ENCODE measurements around the gene RUNX2.
"Not testable (repeated sequence)": the region's sequence is repeated elsewhere in the genome, so short reads cannot be mapped to it uniquely, and the experiment has no call there.

RUNX2 gene

DNA sequence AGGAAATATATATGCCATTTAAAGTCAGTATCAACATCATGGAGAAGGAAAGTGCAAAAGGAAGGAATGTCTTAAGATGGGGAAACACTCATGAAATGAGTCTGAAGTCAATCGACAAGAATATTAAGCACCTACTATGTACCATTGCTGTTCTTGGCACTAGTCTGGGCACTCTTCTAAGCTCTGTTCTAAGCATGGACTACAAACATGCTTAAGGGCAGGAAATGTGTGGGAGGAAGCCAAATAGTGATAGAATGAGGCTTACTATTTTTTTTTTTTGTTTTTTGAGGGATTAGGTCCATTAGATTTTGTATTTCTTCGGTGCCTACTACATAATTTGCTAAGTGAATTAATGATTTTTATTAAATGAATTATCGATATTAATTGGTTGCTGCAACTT is 133.4 kb downstream of the RUNX2 start:
- DNase-seq = no peak

- no peak for DNase-seq
Measured at GRCh38 chr6:45462190-45463134, 134.3 kb downstream of the RUNX2 start.

- no peak for DNase-seq
Measured at GRCh38 chr6:45464685-45465084, 136.6 kb downstream of the RUNX2 start.

DNA sequence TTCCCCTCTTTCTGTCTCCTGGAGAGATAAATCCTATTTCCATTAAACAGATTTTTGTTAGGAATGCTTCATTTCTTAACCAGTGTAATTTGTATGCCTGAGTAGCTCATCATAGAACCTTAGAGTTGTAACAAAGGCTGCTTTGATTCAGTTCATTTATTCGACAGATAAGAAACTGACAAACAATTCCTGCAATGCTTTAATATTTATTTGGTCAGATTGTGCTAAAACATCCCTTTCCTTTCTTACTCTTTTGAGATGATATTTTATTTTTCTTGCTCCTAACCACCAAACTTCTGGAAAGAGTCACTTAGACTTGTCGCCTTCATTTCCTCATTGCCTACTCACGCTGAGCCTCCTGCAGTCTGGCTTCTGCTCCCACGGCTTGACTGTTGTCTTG is 138.6 kb downstream of the RUNX2 start:
- no peak for DNase-seq

- DNase-seq = not testable (repeated sequence)
Measured at GRCh38 chr6:45467417-45467816, 139.3 kb downstream of the RUNX2 start.

DNA sequence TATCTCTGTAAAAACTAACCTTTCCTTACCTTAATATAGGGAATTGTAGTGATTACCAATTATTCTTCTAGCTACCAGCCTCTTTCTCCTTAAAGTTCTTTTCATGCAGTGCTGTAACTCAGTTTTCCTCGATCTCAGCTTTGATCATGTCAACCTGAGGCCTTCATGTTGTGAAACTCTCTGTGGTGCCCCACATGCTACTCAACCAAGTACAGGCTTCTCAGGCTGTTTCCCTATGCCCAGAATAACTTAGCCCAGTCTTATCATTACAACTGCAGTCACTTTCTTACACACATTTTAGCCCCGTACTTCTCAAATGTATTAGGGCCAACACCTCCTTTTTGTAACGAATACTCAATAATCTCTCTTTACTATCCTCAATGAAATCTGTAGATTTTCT is 139.7 kb downstream of the RUNX2 start:
- no peak for DNase-seq

DNA sequence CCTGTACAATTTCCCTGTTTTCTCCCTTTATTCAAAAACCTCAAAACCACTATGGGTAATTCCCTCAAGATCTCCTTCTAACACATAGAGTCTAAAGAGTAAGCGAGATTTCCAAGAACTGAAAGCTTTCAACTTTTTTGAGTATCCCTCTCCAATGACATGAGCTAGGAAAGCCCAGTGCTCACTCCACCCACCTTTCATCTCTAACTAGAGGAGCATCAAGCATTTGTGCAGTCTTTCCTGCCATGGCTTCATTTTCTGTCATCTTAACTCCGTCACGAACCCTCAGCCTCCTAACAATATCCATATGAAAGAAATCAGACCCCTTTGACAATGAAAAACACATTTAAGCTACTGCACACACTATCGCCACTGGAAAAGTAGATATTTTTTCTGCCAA is 141.5 kb downstream of the RUNX2 start:
- DNase-seq = peak; percentile 48

DNA sequence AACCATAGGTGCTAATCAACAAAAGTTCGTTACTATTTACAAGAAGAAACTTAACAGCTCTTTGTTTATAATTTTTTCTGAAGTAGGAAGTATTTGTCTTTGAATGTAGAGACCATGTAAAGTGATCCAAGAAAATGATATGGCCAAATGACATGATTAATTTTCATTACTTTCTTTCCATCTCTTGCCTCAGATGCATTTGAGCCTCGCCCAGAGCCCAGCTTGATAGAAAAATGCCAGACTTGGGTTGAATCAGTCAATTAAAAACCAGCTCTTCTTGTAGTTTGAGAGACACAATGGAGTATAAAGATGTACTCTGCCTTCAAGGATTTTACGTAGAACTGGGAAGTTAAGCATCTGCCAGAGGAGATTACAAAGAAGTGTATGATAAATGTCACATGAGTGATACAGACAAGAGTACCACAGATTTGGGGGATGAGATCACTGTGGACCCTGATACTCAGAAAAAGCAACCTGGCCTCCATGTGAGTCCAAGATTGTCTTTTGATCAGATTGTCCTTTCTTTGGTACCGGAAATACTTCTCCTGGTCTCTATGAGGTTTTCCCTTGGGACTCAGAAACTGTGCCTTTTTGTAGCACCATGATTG is 142.1 kb downstream of the RUNX2 start:
- no peak for DNase-seq

DNA sequence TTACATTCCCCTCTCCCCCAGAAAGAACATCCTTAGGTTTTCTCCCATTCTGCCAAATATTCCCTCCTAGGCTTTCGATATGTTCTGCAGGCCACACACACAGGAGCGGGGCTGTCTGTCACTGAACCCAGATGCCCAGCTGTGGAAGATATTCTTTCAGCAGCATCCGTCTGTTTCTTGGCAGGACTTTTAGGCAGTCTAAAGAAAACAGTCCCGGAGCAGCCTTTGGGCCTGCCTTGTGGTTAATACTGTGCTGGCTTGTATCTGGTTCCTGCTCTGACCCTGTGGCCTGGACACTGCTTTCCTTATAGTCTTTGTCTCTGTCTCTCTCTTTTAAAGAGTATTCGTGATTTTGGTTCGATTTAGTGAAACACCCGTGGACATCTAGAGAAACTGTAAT is 144.3 kb downstream of the RUNX2 start:
- peak; percentile 50 for DNase-seq

DNA sequence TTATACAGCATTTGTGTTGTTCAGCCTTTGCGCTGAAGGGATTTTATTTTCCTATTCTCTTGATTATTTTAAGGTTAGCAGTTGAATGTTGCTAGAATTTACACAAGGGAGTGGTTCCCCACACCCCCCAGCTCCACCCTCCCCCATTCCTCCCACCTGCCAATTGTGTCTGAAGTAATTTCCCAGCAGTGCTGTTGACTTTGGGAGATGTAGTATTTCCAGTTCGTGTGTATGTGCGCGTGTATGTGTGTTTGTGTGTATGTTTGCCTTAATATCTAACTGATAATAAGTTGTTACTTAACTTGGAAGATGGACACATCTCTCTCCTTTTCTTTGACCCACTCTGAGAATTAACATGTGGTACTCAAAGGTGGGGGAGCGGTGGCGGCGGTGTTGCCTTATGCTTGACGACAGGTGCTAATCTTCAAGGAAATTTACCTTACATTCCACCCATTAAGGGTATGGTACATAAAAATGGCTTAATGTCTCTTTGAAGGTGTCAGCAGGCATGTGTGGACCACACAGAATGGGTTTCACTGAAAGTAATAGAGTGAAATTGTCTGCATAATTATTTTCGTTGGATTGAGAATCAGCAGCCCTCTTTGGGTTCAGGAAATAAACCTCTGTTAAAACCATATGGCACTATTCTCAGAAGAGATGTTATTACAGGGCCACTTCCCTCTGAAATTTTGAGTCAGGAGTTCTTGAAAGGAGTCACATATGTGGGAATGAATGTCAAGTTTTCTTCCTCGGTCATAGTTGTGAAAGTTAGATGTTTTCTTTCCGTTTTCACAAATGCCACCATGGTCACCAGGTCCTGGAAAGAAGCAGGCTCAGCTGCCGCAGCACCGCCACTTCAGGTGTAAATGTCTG is 145.2 kb downstream of the RUNX2 start:
- DNase-seq = no peak

- DNase-seq = no peak
Measured at GRCh38 chr6:45474376-45474775, 146.2 kb downstream of the RUNX2 start.

GRCh38 chr6:45476341-45476740 is 148.2 kb downstream of the RUNX2 start:
- no peak for DNase-seq

GRCh38 chr6:45477278-45477677 is 149.1 kb downstream of the RUNX2 start:
- no peak for DNase-seq

DNA sequence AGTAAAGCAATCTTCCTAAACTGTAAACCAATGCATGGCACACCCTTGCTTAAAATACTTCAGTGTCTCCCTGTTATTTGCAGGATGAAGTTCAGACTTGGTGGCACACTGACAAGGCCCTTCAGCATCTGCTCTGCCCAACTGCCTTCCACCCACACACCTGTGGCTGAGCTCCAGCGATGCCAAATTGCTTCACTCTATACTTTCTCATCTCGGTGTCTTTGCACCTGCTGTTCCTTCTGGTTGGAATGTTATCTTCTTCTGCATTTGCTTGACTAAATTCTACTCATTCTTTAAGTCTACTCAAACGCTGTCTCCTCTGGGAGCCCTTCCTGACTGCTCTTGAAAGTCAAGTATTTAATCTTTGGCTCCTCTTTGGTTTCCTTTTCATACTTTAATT is 149.7 kb downstream of the RUNX2 start:
- no peak for DNase-seq

GRCh38 chr6:45478240-45478639 is 150.1 kb downstream of the RUNX2 start:
- DNase-seq = peak; percentile 42

- DNase-seq = peak; percentile 81
Measured at GRCh38 chr6:45479834-45480751, 152.0 kb downstream of the RUNX2 start.

GRCh38 chr6:45480752-45481415 is 152.8 kb downstream of the RUNX2 start:
- DNase-seq = no peak

DNA sequence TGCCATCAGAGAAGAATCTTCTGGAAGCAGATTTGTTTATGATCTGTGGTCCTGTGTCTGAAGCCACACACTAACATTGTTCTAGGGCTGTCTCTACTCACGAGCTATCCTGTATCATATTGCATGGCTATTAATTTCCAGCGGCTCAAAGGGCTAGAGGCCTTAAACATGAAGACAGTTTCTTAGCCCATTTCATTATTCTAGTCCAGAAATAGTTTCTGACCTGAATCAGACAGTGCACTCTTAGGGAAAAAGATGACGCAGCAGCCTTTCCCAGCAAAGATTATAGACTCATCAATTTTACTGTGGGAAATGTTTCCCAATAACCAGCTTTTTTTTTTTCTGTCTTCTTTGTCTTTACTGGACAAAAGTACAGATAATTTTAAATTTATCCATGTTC is 154.9 kb downstream of the RUNX2 start:
- peak; percentile 97 for DNase-seq

GRCh38 chr6:45483501-45483900 is 155.4 kb downstream of the RUNX2 start:
- peak; percentile 87 for DNase-seq

- no peak for DNase-seq
Measured at GRCh38 chr6:45486736-45487135, 158.6 kb downstream of the RUNX2 start.

GRCh38 chr6:45487645-45488044 is 159.5 kb downstream of the RUNX2 start:
- no peak for DNase-seq

Data from fibroblast of skin of abdomen (primary cell).